Measurements from ENCODE around the gene SLC44A1. TPM values are rescaled to one million over a fixed set of nuclear protein-coding genes. Genes with fewer than 3 reads are reported as not detected.

Gene SLC44A1
- total RNA-seq, 2 experiments from 2014 or later = 26.6 to 71.6 TPM

DNA sequence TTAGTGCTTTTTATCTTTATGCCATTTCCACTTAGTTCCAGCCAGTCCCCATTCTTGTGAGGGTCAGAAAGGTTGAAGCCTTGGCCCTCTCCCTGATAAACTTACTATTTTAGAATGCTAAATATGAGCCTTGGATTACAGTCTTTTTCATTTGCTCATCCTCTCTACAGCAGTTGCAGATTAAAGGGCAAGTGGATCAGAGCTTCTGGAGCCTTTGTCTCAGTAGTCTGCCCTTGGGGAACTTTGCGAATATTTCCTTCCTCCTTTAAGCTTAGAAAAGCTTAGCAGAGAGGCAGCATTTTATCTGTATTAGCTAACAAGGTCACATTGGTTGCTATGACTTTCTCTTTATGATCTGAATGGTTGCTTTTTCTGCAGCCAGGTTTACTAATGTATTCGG is 214.9 kb downstream of the SLC44A1 start:
- no TSS peak for BruUV-seq (replicated peaks)

DNA sequence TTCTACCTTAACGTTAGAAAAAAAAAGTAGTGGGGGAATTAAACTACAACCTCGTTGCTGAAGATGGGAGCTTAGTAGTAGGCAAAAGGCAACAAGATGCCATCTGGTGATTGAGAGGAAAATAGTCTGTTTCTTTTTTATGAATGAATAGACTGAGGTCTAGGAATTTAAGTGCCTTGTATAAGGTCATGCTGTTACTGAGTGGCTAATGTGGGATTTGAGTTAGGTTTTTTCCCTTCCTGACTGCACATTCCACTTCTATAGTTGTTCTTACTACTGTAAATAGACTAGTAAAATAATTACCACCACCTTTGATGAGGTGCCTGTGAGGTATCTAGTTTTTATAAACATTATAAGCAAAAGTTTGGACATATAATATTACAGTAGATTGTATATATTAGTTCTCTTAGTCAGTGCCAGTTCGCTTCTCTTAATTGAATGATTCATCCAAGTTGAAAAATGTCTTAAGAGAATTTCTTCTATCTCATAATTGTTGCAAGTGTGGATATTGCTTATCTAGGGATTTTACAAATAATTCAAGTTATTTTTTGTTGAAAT is 222.5 kb downstream of the SLC44A1 start:
- Histone ChIP-seq H3K79me2 (ENCODE audit: insufficient read depth, low read depth, low read length) (no peaks in the 10 kb centered on the region), H3K4me3 (ENCODE audit: low read depth, low read length, poor library complexity, severe bottlenecking) (no peak overlapping the region), H2AFZ (ENCODE audit: low read length) (no peak overlapping the region), H3K27ac (ENCODE audit: low read depth, low read length, poor library complexity, severe bottlenecking) (no peak overlapping the region), H4K20me1 (ENCODE audit: insufficient read depth, low read length) (no peaks in the 10 kb centered on the region), H3K4me2 (ENCODE audit: low read length) (no peak overlapping the region), H3K36me3 (ENCODE audit: insufficient read depth, low read length) (peaks cover 43% of the 10 kb centered on the region), H3K4me1 (ENCODE audit: insufficient read depth, low read length, poor library complexity, severe bottlenecking) (no peaks in the 10 kb centered on the region), H3K9me2 (ENCODE audit: insufficient read depth, low read length) (peaks cover 3% of the 10 kb centered on the region; the same call in 1 of the 2 replicates), H3K9me3 (ENCODE audit: low read length) (no peaks in the 10 kb centered on the region)
- TF ChIP-seq EZH2phosphoT487 (IDR thresholded peaks at IDR 0.05; ENCODE audit: borderline replicate concordance, low read depth, low read length) = no peak
- TF ChIP-seq, protein P1, sequence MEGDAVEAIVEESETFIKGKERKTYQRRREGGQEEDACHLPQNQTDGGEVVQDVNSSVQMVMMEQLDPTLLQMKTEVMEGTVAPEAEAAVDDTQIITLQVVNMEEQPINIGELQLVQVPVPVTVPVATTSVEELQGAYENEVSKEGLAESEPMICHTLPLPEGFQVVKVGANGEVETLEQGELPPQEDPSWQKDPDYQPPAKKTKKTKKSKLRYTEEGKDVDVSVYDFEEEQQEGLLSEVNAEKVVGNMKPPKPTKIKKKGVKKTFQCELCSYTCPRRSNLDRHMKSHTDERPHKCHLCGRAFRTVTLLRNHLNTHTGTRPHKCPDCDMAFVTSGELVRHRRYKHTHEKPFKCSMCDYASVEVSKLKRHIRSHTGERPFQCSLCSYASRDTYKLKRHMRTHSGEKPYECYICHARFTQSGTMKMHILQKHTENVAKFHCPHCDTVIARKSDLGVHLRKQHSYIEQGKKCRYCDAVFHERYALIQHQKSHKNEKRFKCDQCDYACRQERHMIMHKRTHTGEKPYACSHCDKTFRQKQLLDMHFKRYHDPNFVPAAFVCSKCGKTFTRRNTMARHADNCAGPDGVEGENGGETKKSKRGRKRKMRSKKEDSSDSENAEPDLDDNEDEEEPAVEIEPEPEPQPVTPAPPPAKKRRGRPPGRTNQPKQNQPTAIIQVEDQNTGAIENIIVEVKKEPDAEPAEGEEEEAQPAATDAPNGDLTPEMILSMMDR (conservative IDR thresholded peaks at IDR 0.05; ENCODE audit: low read length) = no peak
- BruUV-seq (replicated peaks) = no TSS peak
- ChIA-PET CTCF (ENCODE audit: unreplicated experiment) (no interaction called here), POLR2A (no interaction called here)
- intact Hi-C loops (cut with micrococcal nuclease; ENCODE audit: unreplicated experiment) = no loop called here
- DNase-seq (ENCODE audit: low spot score) = no peak

More for the DNA sequence above, 214.9 kb downstream of the SLC44A1 start:
- no peak overlapping the region for H2AFZ ChIP-seq (ENCODE audit: low read length)
- no peak overlapping the region for H3K4me2 ChIP-seq (ENCODE audit: low read length)
- peaks cover 3% of the 10 kb centered on the region; the same call in 1 of the 2 replicates for H3K9me2 ChIP-seq (ENCODE audit: insufficient read depth, low read length)
- H3K27ac ChIP-seq (ENCODE audit: low read depth, low read length, poor library complexity, severe bottlenecking) = no peak overlapping the region
- no peak for TF ChIP-seq EZH2phosphoT487 (IDR thresholded peaks at IDR 0.05; ENCODE audit: borderline replicate concordance, low read depth, low read length)
- TF ChIP-seq, protein P1 (conservative IDR thresholded peaks at IDR 0.05; ENCODE audit: low read length) = no peak
- ChIA-PET CTCF (ENCODE audit: unreplicated experiment) (no interaction called here), POLR2A (interaction anchor here (0.6 kb wide), 1 partner anchor 67 kb away, joined by 3 read pairs; no protein-coding TSS in a partner anchor)
- intact Hi-C loops (cut with micrococcal nuclease; ENCODE audit: unreplicated experiment) = no loop called here
- no peaks in the 10 kb centered on the region for H3K4me1 ChIP-seq (ENCODE audit: insufficient read depth, low read length, poor library complexity, severe bottlenecking)
- no peaks in the 10 kb centered on the region for H4K20me1 ChIP-seq (ENCODE audit: insufficient read depth, low read length)
- peaks cover 18% of the 10 kb centered on the region for H3K36me3 ChIP-seq (ENCODE audit: insufficient read depth, low read length)
- no peaks in the 10 kb centered on the region for H3K79me2 ChIP-seq (ENCODE audit: insufficient read depth, low read depth, low read length)
- DNase-seq (ENCODE audit: low spot score) = no peak
- H3K9me3 ChIP-seq (ENCODE audit: low read length) = peaks cover 31% of the 10 kb centered on the region; the same call in 1 of the 2 replicates
- H3K4me3 ChIP-seq (ENCODE audit: low read depth, low read length, poor library complexity, severe bottlenecking) = no peak overlapping the region

DNA sequence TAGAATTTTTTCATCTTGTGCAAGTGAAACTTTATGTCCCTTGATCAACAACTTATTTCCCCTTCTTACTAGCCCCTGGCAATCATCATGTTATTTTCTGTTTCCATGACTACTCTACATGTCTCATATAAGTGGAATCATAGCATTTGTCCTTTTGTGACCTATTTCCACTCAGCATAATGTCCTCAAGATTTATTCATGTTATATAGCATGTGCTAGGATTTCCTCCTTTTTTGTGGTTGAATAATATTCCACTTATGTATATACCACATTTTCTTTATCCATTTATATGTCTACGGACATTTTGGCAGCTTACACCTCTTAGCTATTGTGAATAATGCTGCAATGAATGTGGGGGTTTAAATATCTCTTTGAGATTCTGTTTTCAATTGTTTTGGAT is 224.4 kb downstream of the SLC44A1 start:
- POLR2A ChIA-PET = no interaction called here
- Histone ChIP-seq H3K4me1 (ENCODE audit: insufficient read depth, low read length, poor library complexity, severe bottlenecking) (no peaks in the 10 kb centered on the region), H2AFZ (ENCODE audit: low read length) (no peak overlapping the region), H3K36me3 (ENCODE audit: insufficient read depth, low read length) (peaks cover 42% of the 10 kb centered on the region), H4K20me1 (ENCODE audit: insufficient read depth, low read length) (no peaks in the 10 kb centered on the region), H3K9me2 (ENCODE audit: insufficient read depth, low read length) (no peaks in the 10 kb centered on the region), H3K4me3 (ENCODE audit: low read depth, low read length, poor library complexity, severe bottlenecking) (no peak overlapping the region), H3K27ac (ENCODE audit: low read depth, low read length, poor library complexity, severe bottlenecking) (no peak overlapping the region), H3K4me2 (ENCODE audit: low read length) (no peak overlapping the region), H3K79me2 (ENCODE audit: insufficient read depth, low read depth, low read length) (no peaks in the 10 kb centered on the region), H3K9me3 (ENCODE audit: low read length) (no peaks in the 10 kb centered on the region)
- intact Hi-C loops (cut with micrococcal nuclease; ENCODE audit: unreplicated experiment) = no loop called here
- TF ChIP-seq, protein P1 (conservative IDR thresholded peaks at IDR 0.05; ENCODE audit: low read length) = no peak
- TF ChIP-seq EZH2phosphoT487 (IDR thresholded peaks at IDR 0.05; ENCODE audit: borderline replicate concordance, low read depth, low read length) = no peak
- DNase-seq (ENCODE audit: low spot score) = no peak
- BruUV-seq (replicated peaks) = no TSS peak
- CTCF ChIA-PET (ENCODE audit: unreplicated experiment) = no interaction called here

Measured in OCI-LY7 (cell line).